Naive thymus-derived CD8-positive, alpha-beta T cell (primary cell): Measurements from ENCODE around the gene GAPDHS. TPM values are rescaled to one million over a fixed set of nuclear protein-coding genes. Genes with fewer than 3 reads are reported as not detected.

ENCODE experiments used
- ATAC-seq, 2 donors: fragments of 150-1000 bp; cut with Tn5 transposase in 1 of 2; sonication (Bioruptor Pico), chemical (Tn5 transposase) in 1 of 2; 1 replicate in 1 of 2; 2 replicates in 1 of 2; pipeline ENCODE4 v1.10.0; 2021; ENCODE audit warnings: mild to moderate bottlenecking in 2 of 2, moderate library complexity in 2 of 2
- POLR2A ChIA-PET: fragments of 350-600 bp; sonication (Branson Sonifier 250); formaldehyde crosslinking; loops from one replicate; lab custom pipeline; 2021; ENCODE audit warnings: antibody characterized with exemption; lab: Charles Lee
- DNase-seq, 10 donors: peaks; one replicate each; pipeline versions ENCODE4 v3.0.0 to v3.0.0-alpha.2; 2020 to 2022
- H3K27ac Mint-ChIP-seq, 10 donors: one replicate each; pipeline ENCODE4 v1.8.0; 2020 to 2022; ENCODE audit warnings: mild to moderate bottlenecking in 10 of 10, mixed read lengths in 10 of 10, moderate library complexity in 4 of 10, inconsistent platforms in 1 of 10
- H3K27me3 Mint-ChIP-seq, 5 donors: one replicate each; pipeline ENCODE4 v1.8.0; 2021 to 2022; ENCODE audit warnings: mixed read lengths in 5 of 5
- H3K36me3 Mint-ChIP-seq, 3 donors: one replicate each; pipeline ENCODE4 v1.8.0; 2020 to 2022; ENCODE audit warnings: mixed read lengths in 3 of 3, mild to moderate bottlenecking in 2 of 3, inconsistent platforms in 1 of 3
- H3K4me1 Mint-ChIP-seq, 4 donors: one replicate each; pipeline ENCODE4 v1.8.0; 2021 to 2022; ENCODE audit warnings: mixed read lengths in 4 of 4
- H3K4me3 Mint-ChIP-seq, 10 donors: one replicate each; pipeline ENCODE4 v1.8.0; 2020 to 2022; ENCODE audit warnings: mild to moderate bottlenecking in 10 of 10, mixed read lengths in 10 of 10, moderate library complexity in 6 of 10, inconsistent platforms in 1 of 10
- H3K9me3 Mint-ChIP-seq, 9 donors: one replicate each; pipeline ENCODE4 v1.8.0; 2020 to 2022; ENCODE audit warnings: mixed read lengths in 9 of 9, mild to moderate bottlenecking in 3 of 9, inconsistent platforms in 1 of 9, moderate library complexity in 1 of 9
- polyA plus RNA-seq, 3 donors: library from polyadenylated mRNA; unstranded; fragments of 300-500 nt; fragmentation: Illumina TruSeq; gene quantifications; one replicate each; pipeline ENCODE4 v1.2.3, GENCODE V29; 2021
- total RNA-seq, 8 experiments: library from RNA in 2 of 8; stranded (reverse) in 2 of 8; gene quantifications; one replicate each; pipeline ENCODE4 v1.2.3 and lab custom pipeline; 2021 to 2026

GAPDHS gene
- total and polyA plus RNA-seq, 5 experiments from 2014 or later, result not detected

- no peak overlapping the region for H3K4me3 Mint-ChIP-seq
- H3K27me3 Mint-ChIP-seq, result peaks cover 9 to 43% (median 31%) of the 10 kb centered on the region in 5 donors
- ATAC-seq, result no peak
- H3K4me1 Mint-ChIP-seq, result peaks cover 12 to 17% (median 14%) of the 10 kb centered on the region in 4 donors
- no peak overlapping the region for H3K27ac Mint-ChIP-seq
- no peaks in the 10 kb centered on the region for H3K9me3 Mint-ChIP-seq
- H3K36me3 Mint-ChIP-seq, result no peaks in the 10 kb centered on the region
- DNase-seq, result no peak
- POLR2A ChIA-PET, result no interaction called here
These were observed 3.7 kb upstream of the GAPDHS start for GRCh38 chr19:35529241-35530218.

- Mint-ChIP-seq H3K4me1 (peaks cover 14 to 22% (median 18%) of the 10 kb centered on the region in 4 donors), H3K4me3 (peak overlapping the region in 2 of 10 donors; percentile 14 to 50), H3K9me3 (no peaks in the 10 kb centered on the region), H3K27me3 (peaks cover 9 to 40% (median 23%) of the 10 kb centered on the region in 5 donors), H3K36me3 (no peaks in the 10 kb centered on the region), H3K27ac (peak overlapping the region in 1 of 10 donors; percentile 87)
- DNase-seq (no peak), ATAC-seq (no peak)
- POLR2A ChIA-PET, result no interaction called here
These were observed 2.0 kb upstream of the GAPDHS start for GRCh38 chr19:35531291-35531690.

- POLR2A ChIA-PET, result no interaction called here
- Mint-ChIP-seq H3K36me3 (no peaks in the 10 kb centered on the region), H3K9me3 (no peaks in the 10 kb centered on the region), H3K27ac (peak overlapping the region; percentile 36 to 95 (median 88)), H3K27me3 (peaks cover 0 to 14% (median 6%) of the 10 kb centered on the region in 5 donors), H3K4me3 (peak overlapping the region; percentile 80 to 91 (median 86)), H3K4me1 (peaks cover 12 to 23% (median 21%) of the 10 kb centered on the region in 4 donors)
- ATAC-seq, result peak; percentile 91 to 95
- peak; percentile 19 to 81 (median 54) for DNase-seq
These were observed 651 bp downstream of the GAPDHS start for GRCh38 chr19:35533822-35534392.

- Mint-ChIP-seq H3K27me3 (peaks cover 0 to 8% (median 4%) of the 10 kb centered on the region in 5 donors), H3K27ac (peak overlapping the region in 6 of 10 donors; percentile 9 to 76 (median 56)), H3K36me3 (no peaks in the 10 kb centered on the region), H3K9me3 (no peaks in the 10 kb centered on the region), H3K4me3 (peak overlapping the region in 7 of 10 donors; percentile 10 to 71 (median 38)), H3K4me1 (peaks cover 12 to 28% (median 27%) of the 10 kb centered on the region in 4 donors)
- POLR2A ChIA-PET, result no interaction called here
- ATAC-seq, result no peak
- DNase-seq, result no peak
These were observed 1.7 kb downstream of the GAPDHS start for GRCh38 chr19:35534803-35535480.

GRCh38 chr19:35539314-35539713, 6.1 kb downstream of the GAPDHS start:
- H3K9me3 Mint-ChIP-seq, result no peaks in the 10 kb centered on the region
- peak overlapping the region in 1 of 10 donors; percentile 9 for H3K27ac Mint-ChIP-seq
- no peak overlapping the region for H3K4me3 Mint-ChIP-seq
- ATAC-seq, result no peak
- H3K4me1 Mint-ChIP-seq, result peaks cover 7 to 22% (median 16%) of the 10 kb centered on the region in 4 donors
- POLR2A ChIA-PET, result no interaction called here
- H3K36me3 Mint-ChIP-seq, result peaks cover 0 to 2% (median 0%) of the 10 kb centered on the region in 3 donors
- no peaks in the 10 kb centered on the region for H3K27me3 Mint-ChIP-seq
- DNase-seq, result no peak

- H3K9me3 Mint-ChIP-seq, result no peaks in the 10 kb centered on the region
- no peak for DNase-seq
- ATAC-seq, result no peak
- peaks cover 0 to 2% (median 0%) of the 10 kb centered on the region in 3 donors for H3K36me3 Mint-ChIP-seq
- POLR2A ChIA-PET, result no interaction called here
- no peaks in the 10 kb centered on the region for H3K27me3 Mint-ChIP-seq
- peaks cover 8 to 27% (median 19%) of the 10 kb centered on the region in 4 donors for H3K4me1 Mint-ChIP-seq
- no peak overlapping the region for H3K27ac Mint-ChIP-seq
- H3K4me3 Mint-ChIP-seq, result no peak overlapping the region
These were observed 6.6 kb downstream of the GAPDHS start for GRCh38 chr19:35539850-35540249.

- DNase-seq (no peak), ATAC-seq (no peak)
- no peaks in the 10 kb centered on the region for H3K9me3 Mint-ChIP-seq
- peak overlapping the region in 1 of 10 donors; percentile 33 for H3K4me3 Mint-ChIP-seq
- POLR2A ChIA-PET, result no interaction called here
- peak overlapping the region in 6 of 10 donors; percentile 2 to 71 (median 29) for H3K27ac Mint-ChIP-seq
- H3K4me1 Mint-ChIP-seq, result peaks cover 9 to 26% (median 18%) of the 10 kb centered on the region in 4 donors
- H3K27me3 Mint-ChIP-seq, result no peaks in the 10 kb centered on the region
- H3K36me3 Mint-ChIP-seq, result peaks cover 0 to 2% (median 0%) of the 10 kb centered on the region in 3 donors
These were observed 7.2 kb downstream of the GAPDHS start for GRCh38 chr19:35540356-35540927.

GRCh38 chr19:35542209-35542608, 9.0 kb downstream of the GAPDHS start:
- Mint-ChIP-seq H3K4me1 (peaks cover 14 to 38% (median 27%) of the 10 kb centered on the region in 4 donors), H3K27ac (peak overlapping the region in 3 of 10 donors; percentile 34 to 74 (median 59)), H3K36me3 (peaks cover 0 to 3% (median 0%) of the 10 kb centered on the region in 3 donors), H3K4me3 (no peak overlapping the region), H3K27me3 (no peaks in the 10 kb centered on the region), H3K9me3 (no peaks in the 10 kb centered on the region)
- no peak for DNase-seq
- no peak for ATAC-seq
- POLR2A ChIA-PET, result no interaction called here

GRCh38 chr19:35543280-35544109, 10.2 kb downstream of the GAPDHS start:
- ATAC-seq, result no peak
- Mint-ChIP-seq H3K4me1 (peaks cover 15 to 43% (median 29%) of the 10 kb centered on the region in 4 donors), H3K4me3 (peak overlapping the region in 5 of 10 donors; percentile 12 to 93 (median 26)), H3K36me3 (peaks cover 0 to 8% (median 0%) of the 10 kb centered on the region in 3 donors), H3K27me3 (no peaks in the 10 kb centered on the region), H3K9me3 (no peaks in the 10 kb centered on the region), H3K27ac (peak overlapping the region in 5 of 10 donors; percentile 16 to 97 (median 86))
- no peak for DNase-seq
- POLR2A ChIA-PET, result no interaction called here

- peaks cover 0 to 10% (median 0%) of the 10 kb centered on the region in 3 donors for H3K36me3 Mint-ChIP-seq
- H3K27me3 Mint-ChIP-seq, result no peaks in the 10 kb centered on the region
- no peaks in the 10 kb centered on the region for H3K9me3 Mint-ChIP-seq
- POLR2A ChIA-PET, result no interaction called here
- peak overlapping the region; percentile 76 to 93 (median 90) for H3K4me3 Mint-ChIP-seq
- H3K27ac Mint-ChIP-seq, result peak overlapping the region in 9 of 10 donors; percentile 83 to 97 (median 94)
- peaks cover 23 to 49% (median 35%) of the 10 kb centered on the region in 4 donors for H3K4me1 Mint-ChIP-seq
- DNase-seq, result no peak
- ATAC-seq, result no peak
These were observed 11.0 kb downstream of the GAPDHS start for GRCh38 chr19:35544110-35544802.
